SK-N-SH (cell line): ENCODE results near the gene RGS10. TPM values are rescaled to one million over a fixed set of nuclear protein-coding genes. Genes with fewer than 3 reads are reported as not detected.
"Not testable (repeated sequence)": the region's sequence is repeated elsewhere in the genome, so short reads cannot be mapped to it uniquely, and the experiment has no call there.

ENCODE experiments used
- CTCF ChIA-PET: fragments of 300-600, 350-600 bp; formaldehyde crosslinking; extraction: SDS; loops from one replicate; lab custom pipeline; 2021; lab: Yijun Ruan, JAX
- POLR2A ChIA-PET: fragments of 350-600 bp; sonication (Branson Sonifier 250); formaldehyde crosslinking; extraction: SDS; loops from one replicate; lab custom pipeline; 2020; ENCODE audit warnings: antibody characterized with exemption, inconsistent platforms; lab: Yijun Ruan, JAX
- DNase-seq: peaks from one replicate; pipeline ENCODE4 v3.0.0; 2012
- H2AFZ ChIP-seq: fragments of 200-600 bp; sonication (generic); 2 replicates; pipeline ENCODE4 v1.8.1; 2016; ENCODE audit warnings: antibody characterized with exemption, mild to moderate bottlenecking, low read depth
- H3F3A ChIP-seq: fragments of 200-600 bp; sonication (generic); replicated peaks from 2 replicates; pipeline ENCODE3; 2016; ENCODE audit warnings: antibody characterized with exemption, mild to moderate bottlenecking; ENCODE audit not compliant: insufficient read depth
- H3K27ac ChIP-seq, 2 experiments: fragments of 200-500 bp in 1 of 2; fragments of 200-600 bp in 1 of 2; sonication (Bioruptor generic) in 1 of 2; sonication (generic), shearing (Covaris generic) in 1 of 2; 2 replicates each; pipeline versions ENCODE4 v1.5.1 to v1.6.1; 2014 to 2016; ENCODE audit warnings: low read depth in 2 of 2, inconsistent platforms in 1 of 2, low read length in 1 of 2, mild to moderate bottlenecking in 1 of 2, mixed read lengths in 1 of 2
- H3K27me3 ChIP-seq: fragments of 200-600 bp; sonication (generic), shearing (Covaris generic); 2 replicates; pipeline ENCODE4 v1.6.1; 2016; ENCODE audit warnings: mixed run types; ENCODE audit not compliant: insufficient read depth
- H3K36me3 ChIP-seq, 2 experiments: fragments of 200-500 bp in 1 of 2; fragments of 200-600 bp in 1 of 2; sonication (Bioruptor generic) in 1 of 2; sonication (generic) in 1 of 2; replicated peaks in 1 of 2; 2 replicates each; pipeline versions ENCODE3 to v1.5.1; 2014 to 2016; ENCODE audit warnings: low read length in 1 of 2, mild to moderate bottlenecking in 1 of 2; ENCODE audit not compliant: insufficient read depth in 2 of 2, control insufficient read depth in 1 of 2
- H3K4me1 ChIP-seq, 2 experiments: fragments of 200-500 bp in 1 of 2; fragments of 200-600 bp in 1 of 2; sonication (Bioruptor generic) in 1 of 2; sonication (generic), shearing (Covaris generic) in 1 of 2; 2 replicates each; pipeline versions ENCODE4 v1.5.1 to v1.6.1; 2014 to 2016; ENCODE audit warnings: low read depth in 1 of 2, low read length in 1 of 2, mixed run types in 1 of 2; ENCODE audit not compliant: insufficient read depth in 2 of 2, control insufficient read depth in 1 of 2
- H3K4me2 ChIP-seq: fragments of 200-600 bp; sonication (generic), shearing (Covaris generic); 2 replicates; pipeline ENCODE4 v1.6.1; 2017; ENCODE audit warnings: mixed run types
- H3K4me3 ChIP-seq, 2 experiments: fragments of 200-500 bp in 1 of 2; fragments of 200-600 bp in 1 of 2; sonication (Bioruptor generic) in 1 of 2; sonication (generic), shearing (Covaris generic) in 1 of 2; 2 replicates each; pipeline versions ENCODE4 v1.5.1 to v1.8.1; 2014 to 2016; ENCODE audit warnings: low read depth in 2 of 2, inconsistent platforms in 1 of 2, low read length in 1 of 2, mild to moderate bottlenecking in 1 of 2, mixed read lengths in 1 of 2, moderate library complexity in 1 of 2
- H3K79me2 ChIP-seq: fragments of 200-600 bp; sonication (generic); 2 replicates; pipeline ENCODE4 v1.8.1; 2017; ENCODE audit warnings: mild to moderate bottlenecking; ENCODE audit not compliant: insufficient read depth
- H3K9ac ChIP-seq: fragments of 200-600 bp; sonication (generic); 2 replicates; pipeline ENCODE4 v1.6.1; 2017; ENCODE audit warnings: mixed run types
- H3K9me2 ChIP-seq: fragments of 200-600 bp; sonication (generic); 2 replicates; pipeline ENCODE4 v1.6.1; 2017; ENCODE audit warnings: mixed run types
- H3K9me3 ChIP-seq: fragments of 200-600 bp; sonication (generic); 2 replicates; pipeline ENCODE4 v1.6.1; 2017; ENCODE audit warnings: mixed run types, mild to moderate bottlenecking, moderate library complexity
- H4K20me1 ChIP-seq: fragments of 200-600 bp; sonication (generic); 2 replicates; pipeline ENCODE4 v1.6.1; 2017; ENCODE audit warnings: mild to moderate bottlenecking, mixed run types; ENCODE audit not compliant: insufficient read depth
- ELF1 ChIP-seq: IDR thresholded peaks from 2 replicates; pipeline ENCODE4 v1.4.0; 2012
- FOXM1 ChIP-seq: IDR thresholded peaks from 2 replicates; pipeline ENCODE4 v1.4.0; 2012; ENCODE audit warnings: low read depth, mild to moderate bottlenecking
- GATA2 ChIP-seq: sonication (generic); formaldehyde crosslinking; IDR thresholded peaks from 2 replicates; pipeline ENCODE4 v1.5.0; 2020; ENCODE audit warnings: mild to moderate bottlenecking, missing genetic modification reagents
- NFIC ChIP-seq: IDR thresholded peaks from 2 replicates; pipeline ENCODE4 v1.4.0; 2012; ENCODE audit warnings: borderline replicate concordance
- RCOR1 ChIP-seq: fragments of 150-350 bp; IDR thresholded peaks from 2 replicates; pipeline ENCODE4 v1.6.1; 2017; ENCODE audit warnings: antibody characterized with exemption, low read length
- SIN3A ChIP-seq: IDR thresholded peaks from 2 replicates; pipeline ENCODE4 v1.6.1; 2012; ENCODE audit warnings: low read depth, mild to moderate bottlenecking, low read length, moderate library complexity, borderline replicate concordance
- TCF12 ChIP-seq: IDR thresholded peaks from 2 replicates; pipeline ENCODE4 v1.4.0; 2012
- ZBTB33 ChIP-seq: IDR thresholded peaks from 2 replicates; pipeline ENCODE4 v1.4.0; 2012; ENCODE audit warnings: low read depth, borderline replicate concordance
- WGBS: methylation state at CpG from one replicate; pipeline ENCODE4 v1.1.6; 2017; ENCODE audit warnings: low lambda C conversion rate; 5-methylcytosine and 5-hydroxymethylcytosine counted together
- polyA plus RNA-seq, 3 experiments: library from polyadenylated mRNA; depleted of rRNA; stranded (reverse); fragments of >200 nt; gene quantifications; 2 replicates each; pipeline ENCODE4 v1.2.3, GENCODE V29; 2012
- TF ChIP-seq, protein P1 (sequence below): IDR thresholded peaks from 2 replicates; pipeline ENCODE4; 2012
- TF ChIP-seq, protein P2 (sequence below): IDR thresholded peaks from 2 replicates; pipeline ENCODE4 v1.6.1; 2012; ENCODE audit warnings: mild to moderate bottlenecking, low read depth, low read length, moderate library complexity

The RGS10 gene
- polyA plus RNA-seq, 1 of the 3 experiments (the other 2 are of a cell fraction) = 44.6 TPM

DNA sequence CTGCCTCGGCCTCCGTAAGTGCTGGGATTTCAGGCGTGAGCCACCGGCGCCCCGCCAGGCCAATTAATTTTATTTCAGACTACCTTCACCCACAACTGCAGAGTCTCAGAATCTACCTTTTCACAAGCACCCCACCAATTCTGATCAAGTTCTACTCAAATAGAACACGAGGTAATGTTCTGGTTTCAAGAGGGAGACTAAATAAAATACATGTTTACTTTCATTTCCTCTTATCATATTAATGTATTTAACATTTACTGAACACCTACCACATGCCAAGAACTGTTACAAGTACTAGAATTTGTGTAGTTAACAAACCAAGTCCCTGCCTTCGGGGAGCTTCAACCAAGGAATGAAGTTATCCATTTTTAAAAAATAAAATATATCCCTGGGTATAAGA, 25.5 kb upstream of the RGS10 start:
- CTCF ChIA-PET = no interaction called here
- POLR2A ChIA-PET = no interaction called here
- TF ChIP-seq, protein P1, sequence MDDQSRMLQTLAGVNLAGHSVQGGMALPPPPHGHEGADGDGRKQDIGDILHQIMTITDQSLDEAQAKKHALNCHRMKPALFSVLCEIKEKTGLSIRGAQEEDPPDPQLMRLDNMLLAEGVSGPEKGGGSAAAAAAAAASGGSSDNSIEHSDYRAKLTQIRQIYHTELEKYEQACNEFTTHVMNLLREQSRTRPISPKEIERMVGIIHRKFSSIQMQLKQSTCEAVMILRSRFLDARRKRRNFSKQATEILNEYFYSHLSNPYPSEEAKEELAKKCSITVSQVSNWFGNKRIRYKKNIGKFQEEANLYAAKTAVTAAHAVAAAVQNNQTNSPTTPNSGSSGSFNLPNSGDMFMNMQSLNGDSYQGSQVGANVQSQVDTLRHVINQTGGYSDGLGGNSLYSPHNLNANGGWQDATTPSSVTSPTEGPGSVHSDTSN = no peak
- no peak for TF ChIP-seq GATA2 (CRISPR knock-in tag)
- no peak for TF ChIP-seq RCOR1
- TF ChIP-seq ELF1 = no peak
- TF ChIP-seq FOXM1 = no peak
- no peak for TF ChIP-seq TCF12
- no peak for TF ChIP-seq NFIC
- TF ChIP-seq, protein P2, sequence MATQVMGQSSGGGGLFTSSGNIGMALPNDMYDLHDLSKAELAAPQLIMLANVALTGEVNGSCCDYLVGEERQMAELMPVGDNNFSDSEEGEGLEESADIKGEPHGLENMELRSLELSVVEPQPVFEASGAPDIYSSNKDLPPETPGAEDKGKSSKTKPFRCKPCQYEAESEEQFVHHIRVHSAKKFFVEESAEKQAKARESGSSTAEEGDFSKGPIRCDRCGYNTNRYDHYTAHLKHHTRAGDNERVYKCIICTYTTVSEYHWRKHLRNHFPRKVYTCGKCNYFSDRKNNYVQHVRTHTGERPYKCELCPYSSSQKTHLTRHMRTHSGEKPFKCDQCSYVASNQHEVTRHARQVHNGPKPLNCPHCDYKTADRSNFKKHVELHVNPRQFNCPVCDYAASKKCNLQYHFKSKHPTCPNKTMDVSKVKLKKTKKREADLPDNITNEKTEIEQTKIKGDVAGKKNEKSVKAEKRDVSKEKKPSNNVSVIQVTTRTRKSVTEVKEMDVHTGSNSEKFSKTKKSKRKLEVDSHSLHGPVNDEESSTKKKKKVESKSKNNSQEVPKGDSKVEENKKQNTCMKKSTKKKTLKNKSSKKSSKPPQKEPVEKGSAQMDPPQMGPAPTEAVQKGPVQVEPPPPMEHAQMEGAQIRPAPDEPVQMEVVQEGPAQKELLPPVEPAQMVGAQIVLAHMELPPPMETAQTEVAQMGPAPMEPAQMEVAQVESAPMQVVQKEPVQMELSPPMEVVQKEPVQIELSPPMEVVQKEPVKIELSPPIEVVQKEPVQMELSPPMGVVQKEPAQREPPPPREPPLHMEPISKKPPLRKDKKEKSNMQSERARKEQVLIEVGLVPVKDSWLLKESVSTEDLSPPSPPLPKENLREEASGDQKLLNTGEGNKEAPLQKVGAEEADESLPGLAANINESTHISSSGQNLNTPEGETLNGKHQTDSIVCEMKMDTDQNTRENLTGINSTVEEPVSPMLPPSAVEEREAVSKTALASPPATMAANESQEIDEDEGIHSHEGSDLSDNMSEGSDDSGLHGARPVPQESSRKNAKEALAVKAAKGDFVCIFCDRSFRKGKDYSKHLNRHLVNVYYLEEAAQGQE = no peak

GRCh38 chr10:119562097-119562496, 19.6 kb upstream of the RGS10 start:
- no peaks in the 10 kb centered on the region for H4K20me1 ChIP-seq
- H3K27ac ChIP-seq = no peak overlapping the region
- CTCF ChIA-PET = no interaction called here
- TF ChIP-seq ZBTB33 = no peak
- TF ChIP-seq SIN3A = no peak
- TF ChIP-seq, all 33 proteins: peak for 0
- no peak overlapping the region for H2AFZ ChIP-seq
- no peak for DNase-seq
- H3K4me1 ChIP-seq = no peaks in the 10 kb centered on the region
- no peaks in the 10 kb centered on the region for H3K9me2 ChIP-seq
- no peaks in the 10 kb centered on the region for H3K9me3 ChIP-seq
- H3K9ac ChIP-seq = no peak overlapping the region
- no peak overlapping the region for H3K4me2 ChIP-seq
- WGBS = 66% methylated on average over 4 of the region's 4 CpGs
- H3F3A ChIP-seq = no peaks in the 10 kb centered on the region
- H3K36me3 ChIP-seq = no peaks in the 10 kb centered on the region
- H3K27me3 ChIP-seq = no peaks in the 10 kb centered on the region
- H3K4me3 ChIP-seq = no peak overlapping the region
- POLR2A ChIA-PET = no interaction called here
- H3K79me2 ChIP-seq = no peaks in the 10 kb centered on the region

More for the DNA sequence above, 25.5 kb upstream of the RGS10 start:
- H3K4me3 ChIP-seq = no peak overlapping the region
- no peaks in the 10 kb centered on the region for H3K9me3 ChIP-seq
- H2AFZ ChIP-seq = no peak overlapping the region
- no peaks in the 10 kb centered on the region for H3K4me1 ChIP-seq
- peaks cover 13% of the 10 kb centered on the region for H3F3A ChIP-seq
- no peak overlapping the region for H3K4me2 ChIP-seq
- H4K20me1 ChIP-seq = no peaks in the 10 kb centered on the region
- H3K9me2 ChIP-seq = no peaks in the 10 kb centered on the region
- H3K27me3 ChIP-seq = no peaks in the 10 kb centered on the region
- WGBS = 90% methylated on average over 8 of the region's 8 CpGs
- no peak overlapping the region for H3K27ac ChIP-seq
- no peaks in the 10 kb centered on the region for H3K79me2 ChIP-seq
- DNase-seq = no peak
- H3K36me3 ChIP-seq = peaks cover 0 to 7% of the 10 kb centered on the region in 2 experiments
- no peak overlapping the region for H3K9ac ChIP-seq

DNA sequence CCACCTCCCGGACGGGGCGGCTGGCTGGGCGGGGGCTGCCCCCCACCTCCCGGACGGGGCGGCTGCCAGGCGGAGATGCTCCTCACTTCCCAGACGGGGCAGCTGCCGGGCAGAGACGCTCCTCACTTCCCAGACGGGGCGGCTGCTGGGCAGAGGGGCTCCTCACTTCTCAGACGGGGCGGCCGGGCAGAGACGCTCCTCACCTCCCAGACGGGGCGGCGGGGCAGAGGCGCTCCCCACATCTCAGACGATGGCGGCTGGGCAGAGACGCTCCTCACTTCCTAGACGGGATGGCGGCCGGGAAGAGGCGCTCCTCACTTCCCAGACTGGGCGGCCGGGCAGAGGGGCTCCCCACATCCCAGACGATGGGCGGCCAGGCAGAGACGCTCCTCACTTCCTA, 17.0 kb upstream of the RGS10 start:
- H3K9me3 ChIP-seq, H3K36me3 ChIP-seq, H3K27ac ChIP-seq, H3K9me2 ChIP-seq, H4K20me1 ChIP-seq, DNase-seq, H3K4me1 ChIP-seq, H3K9ac ChIP-seq, H3K4me3 ChIP-seq, H3K79me2 ChIP-seq, H3K27me3 ChIP-seq, H2AFZ ChIP-seq, H3K4me2 ChIP-seq, POLR2A ChIA-PET, H3F3A ChIP-seq: not testable (repeated sequence)
- WGBS = 45% methylated on average over 4 of the region's 33 CpGs
- CTCF ChIA-PET = interaction anchor here (1.6 kb wide), 1 partner anchor 16 kb away, joined by 3 read pairs; the partner anchor contains the start of gene RGS10

GRCh38 chr10:119556081-119556480, 13.6 kb upstream of the RGS10 start:
- ChIA-PET POLR2A (interaction anchor here (0.7 kb wide), 1 partner anchor 8 kb away, joined by 4 read pairs; no protein-coding TSS in a partner anchor), CTCF (interaction anchor here (0.7 to 1.7 kb wide), 3 partner anchors 13 to 194 kb away, joined by 3 to 9 read pairs (median 3); no protein-coding TSS in a partner anchor)
- H4K20me1 ChIP-seq, H3K9me2 ChIP-seq, H3K27me3 ChIP-seq, H3K36me3 ChIP-seq, H3K79me2 ChIP-seq, H3K4me1 ChIP-seq, DNase-seq, H3K4me3 ChIP-seq, H3K27ac ChIP-seq, H3K9me3 ChIP-seq, H2AFZ ChIP-seq, H3K4me2 ChIP-seq, H3F3A ChIP-seq, H3K9ac ChIP-seq: not testable (repeated sequence)
- 77% methylated on average over 2 of the region's 2 CpGs for WGBS
